ENCODE data around the gene NUP62. TPM values are rescaled to one million over a fixed set of nuclear protein-coding genes. Genes with fewer than 3 reads are reported as not detected.
A peak's percentile ranks its signal among the peaks of the same experiment; 100 is the strongest.

Gene NUP62
- total and polyA plus RNA-seq, 2 of the 4 experiments (the other 2 are of a cell fraction), result 21.3 to 29.7 TPM

GRCh38 chr19:49869009-49869483 lies 60.3 kb downstream of the NUP62 start:
- Histone ChIP-seq H3K9me1 (ENCODE audit: insufficient read depth, low read length) (peaks cover 10% of the 10 kb centered on the region), H2AK5ac (ENCODE audit: low read depth, low read length) (peak overlapping the region; percentile 79), H3K4me1 (ENCODE audit: control insufficient read depth, insufficient read depth, low read length) (peaks cover 7% of the 10 kb centered on the region), H4K91ac (ENCODE audit: insufficient read depth, low read depth, low read length) (peak overlapping the region; percentile 67; the same call in 1 of the 2 replicates), H3K23ac (ENCODE audit: low read depth, low read length) (peak overlapping the region; percentile 68; the same call in 1 of the 2 replicates), H2BK120ac (ENCODE audit: low read depth, low read length) (peak overlapping the region; percentile 64), H2AK9ac (replicated peaks; ENCODE audit: low read depth, low read length, poor library complexity) (peak overlapping the region; percentile 94), H4K8ac (ENCODE audit: low read depth in 2 of 2, low read length in 2 of 2) (peak overlapping the region; percentile 16 to 98; a peak in 3 of 4 replicates), H3K56ac (ENCODE audit: extremely low read depth, insufficient read depth, low read length) (no peak overlapping the region), H4K5ac (ENCODE audit: low read depth, low read length) (peak overlapping the region; percentile 74), H2BK15ac (ENCODE audit: low read depth, low read length) (no peak overlapping the region; the same call in 2 of the 3 replicates), H3K27ac (ENCODE audit: insufficient read depth, low read length) (peak overlapping the region; percentile 83), H3K36me3 (ENCODE audit: control insufficient read depth, insufficient read depth, low read length) (peaks cover 13% of the 10 kb centered on the region), H3K14ac (replicated peaks; ENCODE audit: low read depth, low read length) (peak overlapping the region; percentile 50), H3K9me3 (ENCODE audit: control insufficient read depth, insufficient read depth, low read length) (no peaks in the 10 kb centered on the region), H3K79me1 (ENCODE audit: low read depth in 1 of 2, low read length in 2 of 2) (peaks cover 23 to 60% of the 10 kb centered on the region in 2 experiments), H2BK5ac (ENCODE audit: low read depth, low read length, poor library complexity, severe bottlenecking) (peak overlapping the region; percentile 84), H4K20me1 (ENCODE audit: insufficient read depth, low read length) (peaks cover 12% of the 10 kb centered on the region), H3K4me3 (ENCODE audit: insufficient read depth, low read depth, low read length) (peak overlapping the region; percentile 47), H3K4me2 (ENCODE audit: low read depth, low read length) (peak overlapping the region; percentile 94), H3K18ac (ENCODE audit: low read depth, low read length) (peak overlapping the region; percentile 31; the same call in 1 of the 2 replicates), H3K4ac (ENCODE audit: low read depth, low read length) (peak overlapping the region; percentile 73), H3K27me3 (ENCODE audit: control insufficient read depth, insufficient read depth, low read length) (no peaks in the 10 kb centered on the region), H2AFZ (replicated peaks; ENCODE audit: low read length, poor library complexity) (peak overlapping the region; percentile 97), H2BK20ac (ENCODE audit: low read depth, low read length) (no peak overlapping the region; the same call in 1 of the 2 replicates), H3K9ac (ENCODE audit: low read depth, low read length) (peak overlapping the region; percentile 28; the same call in 1 of the 2 replicates)
- peak; percentile 1 for ATAC-seq (ENCODE audit: low read depth)
- BruUV-seq (replicated peaks), result no TSS peak
- DNase-seq, result no peak
- TF ChIP-seq POLR2A (IDR thresholded peaks at IDR 0.05; ENCODE audit: low read depth, low read length), result 0 out of 2 replicates have a peak, but pooled peaks have one; percentile 8
- no peak for TF ChIP-seq ELK1 (IDR thresholded peaks at IDR 0.05; ENCODE audit: borderline replicate concordance, low read depth, low read length)
- in situ Hi-C loops (cut with MboI; ENCODE audit: low sequenced_read_pairs), result no loop called here
- 2% methylated on average over 12 of the region's 15 CpGs; no CpG with 5 or more reads in 1 of the 2 experiments for WGBS, 2 experiments (ENCODE audit: extremely low coverage in 2 of 2, insufficient read length in 1 of 2)
- ChIA-PET CTCF (no interaction called here), POLR2A (ENCODE audit: unreplicated experiment) (interaction anchor here (0.5 to 1.0 kb wide), 2 partner anchors 61 to 65 kb away, joined by 4 to 7 read pairs; no protein-coding TSS in a partner anchor)
- intact Hi-C loops (cut with micrococcal nuclease), result no loop called here
- dilution Hi-C loops (cut with HindIII; ENCODE audit: low sequenced_read_pairs, unreplicated experiment), result no loop called here
